Measurements from ENCODE around the gene PWWP2A. TPM values are rescaled to one million over a fixed set of nuclear protein-coding genes. Genes with fewer than 3 reads are reported as not detected.

PWWP2A gene
- total and polyA plus RNA-seq, 10 of the 15 experiments (the other 5 are each of a cell fraction or from before 2014, with no cell fraction given), result 5.7 to 26.1 (median 17.7) TPM

DNA sequence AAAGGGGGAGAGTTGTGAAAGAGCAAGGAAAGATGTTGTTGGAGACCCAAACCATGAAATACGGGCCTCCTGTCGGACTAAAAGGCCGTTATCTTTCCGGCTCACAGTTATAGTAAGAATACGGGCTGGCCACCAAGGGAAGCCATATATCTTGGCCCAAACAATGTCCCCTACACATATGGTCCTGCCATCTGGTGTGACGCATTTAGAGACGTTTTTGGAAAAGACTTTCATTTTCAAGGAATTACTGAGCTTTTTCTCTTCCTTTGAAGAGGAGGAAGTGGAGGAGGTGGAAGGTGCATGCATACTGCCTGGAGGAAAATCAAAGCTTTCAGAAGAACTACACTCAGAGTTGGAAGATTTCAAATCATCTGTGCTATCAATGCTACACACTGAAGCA lies 26.7 kb downstream of the PWWP2A start:
- intact Hi-C loops (cut with micrococcal nuclease; ENCODE audit: unreplicated experiment) (loop anchor here (2.0 kb wide), 1 partner anchor 26 kb away; the partner anchor contains the start of gene PWWP2A), in situ Hi-C loops (cut with MboI) (no loop called here)
- peaks cover 0 to 9% of the 10 kb centered on the region in 2 experiments; a peak in 2 of 4 replicates for H3K36me3 ChIP-seq (ENCODE audit: control insufficient read depth in 2 of 2, insufficient read depth in 2 of 2, low read length in 1 of 2)
- no peaks in the 10 kb centered on the region for H4K20me1 ChIP-seq (ENCODE audit: control insufficient read depth, insufficient read depth)
- FAIRE-seq (no peak), ATAC-seq (peak; percentile 18), DNase-seq (ENCODE audit: low read depth, low spot score) (no peak)
- H3K4me2 ChIP-seq (ENCODE audit: control insufficient read depth, insufficient read depth), result peak overlapping the region; percentile 83
- peak overlapping the region; percentile 49; the same call in 1 of the 2 replicates for H3K9ac ChIP-seq (ENCODE audit: control insufficient read depth, insufficient read depth, low read length)
- no peaks in the 10 kb centered on the region for H3K27me3 ChIP-seq (replicated peaks in 1 of 2; ENCODE audit: control insufficient read depth in 2 of 2, insufficient read depth in 2 of 2, low read length in 1 of 2)
- CTCF ChIA-PET, result interaction anchor here (0.8 to 6.4 kb wide), 4 partner anchors 8 to 139 kb away, joined by 3 to 53 read pairs (median 4); no protein-coding TSS in a partner anchor
- RAD21 ChIA-PET (ENCODE audit: unreplicated experiment), result interaction anchor here (1.0 to 1.7 kb wide), 3 partner anchors 11 to 16 kb away, joined by 3 to 7 read pairs (median 4); no protein-coding TSS in a partner anchor
- SMC1A ChIA-PET (ENCODE audit: uncharacterized antibody, unreplicated experiment), result interaction anchor here (1.0 to 4.3 kb wide), 6 partner anchors 9 to 55 kb away, joined by 3 to 22 read pairs (median 3); no protein-coding TSS in a partner anchor
- peak overlapping the region; percentile 60; the same call in 1 of the 2 replicates for H3K4me3 ChIP-seq
- BruUV-seq (replicated peaks), result no TSS peak
- H3K27ac ChIP-seq (ENCODE audit: control insufficient read depth, insufficient read depth), result peak overlapping the region; percentile 73
- H3K4me1 ChIP-seq (ENCODE audit: control insufficient read depth, insufficient read depth, low read length), result peaks cover 32% of the 10 kb centered on the region
- 96% methylated on average over 7 of the region's 7 CpGs for WGBS (ENCODE audit: insufficient coverage, insufficient replicate concordance, low lambda C conversion rate, missing lambda C conversion rate)
- POLR2A ChIA-PET, result interaction anchor here (0.5 to 0.7 kb wide), 3 partner anchors 9 to 19 kb away, joined by 3 to 8 read pairs (median 4); no protein-coding TSS in a partner anchor
- no peaks in the 10 kb centered on the region for H3K9me3 ChIP-seq (replicated peaks; ENCODE audit: control insufficient read depth, insufficient read depth, low read length)
- no peak overlapping the region for H2AFZ ChIP-seq (ENCODE audit: control insufficient read depth, low read depth, low read length)
- peak; percentile 24; the same call in 1 of the 2 replicates for TF ChIP-seq SPI1 (IDR thresholded peaks at IDR 0.05; ENCODE audit: borderline replicate concordance, insufficient read depth, low read depth, low read length)
- no peak for TF ChIP-seq POLR2A (IDR thresholded peaks at IDR 0.05; ENCODE audit: low read depth, low read length)
- 0 out of 4 replicates have a peak, but pooled peaks of 1 of the 2 experiments have one; percentile 12 for TF ChIP-seq CEBPB (IDR thresholded peaks at IDR 0.05; ENCODE audit: borderline replicate concordance in 1 of 2, low read depth in 2 of 2, low read length in 2 of 2)
- no peak for TF ChIP-seq EP300 (IDR thresholded peaks at IDR 0.05; ENCODE audit: borderline replicate concordance in 1 of 2, control insufficient read depth in 1 of 2, low read depth in 2 of 2, low read length in 2 of 2)
- TF ChIP-seq SUZ12 (IDR thresholded peaks at IDR 0.05; ENCODE audit: unreplicated experiment), result no peak
- peaks cover 12% of the 10 kb centered on the region for H3K79me2 ChIP-seq (ENCODE audit: control insufficient read depth, insufficient read depth, low read length)

DNA sequence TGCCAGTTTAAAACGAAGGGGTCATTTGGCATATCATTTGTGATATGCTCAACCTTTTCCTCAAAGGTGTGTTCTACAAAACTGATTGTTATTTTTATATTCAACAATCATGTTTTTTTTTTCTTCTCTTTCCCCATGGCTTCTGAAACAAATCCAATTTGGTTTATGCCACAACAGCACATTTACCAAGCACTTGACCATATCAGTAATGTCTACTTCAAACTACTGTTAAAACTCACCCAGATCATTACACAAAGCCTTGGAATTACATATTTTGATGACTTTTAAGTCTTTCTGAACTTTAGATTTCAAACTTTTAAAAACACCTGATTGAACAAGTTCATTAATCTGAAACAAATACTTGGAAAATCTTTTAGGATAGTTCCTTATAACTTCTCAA lies 29.2 kb downstream of the PWWP2A start:
- Histone ChIP-seq H3K27me3 (replicated peaks in 1 of 2; ENCODE audit: control insufficient read depth in 2 of 2, insufficient read depth in 2 of 2, low read length in 1 of 2) (no peaks in the 10 kb centered on the region), H3K9ac (ENCODE audit: control insufficient read depth, insufficient read depth, low read length) (no peak overlapping the region), H3K79me2 (ENCODE audit: control insufficient read depth, insufficient read depth, low read length) (no peaks in the 10 kb centered on the region; the same call in 1 of the 2 replicates), H3K9me3 (replicated peaks; ENCODE audit: control insufficient read depth, insufficient read depth, low read length) (no peaks in the 10 kb centered on the region), H3K4me2 (ENCODE audit: control insufficient read depth, insufficient read depth) (no peak overlapping the region), H3K36me3 (ENCODE audit: control insufficient read depth in 2 of 2, insufficient read depth in 2 of 2, low read length in 1 of 2) (peaks cover 0 to 6% of the 10 kb centered on the region in 2 experiments; a peak in 2 of 4 replicates), H2AFZ (ENCODE audit: control insufficient read depth, low read depth, low read length) (no peak overlapping the region), H3K27ac (ENCODE audit: control insufficient read depth, insufficient read depth) (no peak overlapping the region), H3K4me1 (ENCODE audit: control insufficient read depth, insufficient read depth, low read length) (peaks cover 26% of the 10 kb centered on the region), H3K4me3 (no peak overlapping the region), H4K20me1 (ENCODE audit: control insufficient read depth, insufficient read depth) (no peaks in the 10 kb centered on the region)
- SMC1A ChIA-PET (ENCODE audit: uncharacterized antibody, unreplicated experiment), result interaction anchor here (1.6 to 4.3 kb wide), 2 partner anchors 10 to 17 kb away, joined by 9 to 22 read pairs; no protein-coding TSS in a partner anchor
- POLR2A ChIA-PET, result interaction anchor here (0.7 kb wide), 1 partner anchor 23 kb away, joined by 3 read pairs; no protein-coding TSS in a partner anchor
- TF ChIP-seq CEBPB (IDR thresholded peaks at IDR 0.05; ENCODE audit: borderline replicate concordance in 1 of 2, low read depth in 2 of 2, low read length in 2 of 2) (no peak), WRNIP1 (IDR thresholded peaks at IDR 0.05; ENCODE audit: borderline replicate concordance, low read depth, low read length) (no peak), ZSCAN29 (IDR thresholded peaks at IDR 0.05) (no peak)
- TF ChIP-seq, protein P1, sequence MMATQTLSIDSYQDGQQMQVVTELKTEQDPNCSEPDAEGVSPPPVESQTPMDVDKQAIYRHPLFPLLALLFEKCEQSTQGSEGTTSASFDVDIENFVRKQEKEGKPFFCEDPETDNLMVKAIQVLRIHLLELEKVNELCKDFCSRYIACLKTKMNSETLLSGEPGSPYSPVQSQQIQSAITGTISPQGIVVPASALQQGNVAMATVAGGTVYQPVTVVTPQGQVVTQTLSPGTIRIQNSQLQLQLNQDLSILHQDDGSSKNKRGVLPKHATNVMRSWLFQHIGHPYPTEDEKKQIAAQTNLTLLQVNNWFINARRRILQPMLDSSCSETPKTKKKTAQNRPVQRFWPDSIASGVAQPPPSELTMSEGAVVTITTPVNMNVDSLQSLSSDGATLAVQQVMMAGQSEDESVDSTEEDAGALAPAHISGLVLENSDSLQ (IDR thresholded peaks at IDR 0.05), result no peak
- in situ Hi-C loops (cut with MboI) (no loop called here), intact Hi-C loops (cut with micrococcal nuclease; ENCODE audit: unreplicated experiment) (no loop called here)
- RAD21 ChIA-PET (ENCODE audit: unreplicated experiment), result no interaction called here
- WGBS (ENCODE audit: insufficient coverage, insufficient replicate concordance, low lambda C conversion rate, missing lambda C conversion rate), result 83% methylated on average over 1 of the region's 1 CpG
- CTCF ChIA-PET, result interaction anchor here (1.2 to 6.4 kb wide), 4 partner anchors 10 to 68 kb away, joined by 3 to 53 read pairs (median 4); no protein-coding TSS in a partner anchor
- no peak for ATAC-seq
- no TSS peak for BruUV-seq (replicated peaks)
- FAIRE-seq, result no peak
- DNase-seq (ENCODE audit: low read depth, low spot score), result no peak

All from GM12878 (cell line).